BE2C (cell line): Measurements from ENCODE around the gene NPAS3.
A peak's percentile ranks its signal among the peaks of the same experiment; 100 is the strongest.

Experiments
- DNase-seq: peaks from one replicate; pipeline ENCODE4 v3.0.0-alpha.2; 2020
- H3K27me3 ChIP-seq: fragments of 250-450 bp; sonication (Bioruptor Pico); 2 replicates; pipeline ENCODE4 v1.5.1; 2020; ENCODE audit warnings: mild to moderate bottlenecking
- H3K36me3 ChIP-seq: fragments of 250-450 bp; sonication (Bioruptor Pico); 2 replicates; pipeline ENCODE4 v1.5.1; 2020; ENCODE audit warnings: mild to moderate bottlenecking
- H3K4me1 ChIP-seq: fragments of 250-450 bp; sonication (Bioruptor Pico); 2 replicates; pipeline ENCODE4 v1.5.1; 2020
- H3K4me3 ChIP-seq: 2 replicates; pipeline ENCODE4 v1.5.1; 2011; ENCODE audit warnings: low read depth, low read length
- H3K9me3 ChIP-seq: fragments of 250-450 bp; sonication (Bioruptor Pico); 2 replicates; pipeline ENCODE4 v1.5.1; 2020
- CTCF ChIP-seq: IDR thresholded peaks from 2 replicates; pipeline ENCODE4 v1.5.1; 2012; ENCODE audit warnings: mild to moderate bottlenecking, low read depth, low read length

NPAS3 gene

DNA sequence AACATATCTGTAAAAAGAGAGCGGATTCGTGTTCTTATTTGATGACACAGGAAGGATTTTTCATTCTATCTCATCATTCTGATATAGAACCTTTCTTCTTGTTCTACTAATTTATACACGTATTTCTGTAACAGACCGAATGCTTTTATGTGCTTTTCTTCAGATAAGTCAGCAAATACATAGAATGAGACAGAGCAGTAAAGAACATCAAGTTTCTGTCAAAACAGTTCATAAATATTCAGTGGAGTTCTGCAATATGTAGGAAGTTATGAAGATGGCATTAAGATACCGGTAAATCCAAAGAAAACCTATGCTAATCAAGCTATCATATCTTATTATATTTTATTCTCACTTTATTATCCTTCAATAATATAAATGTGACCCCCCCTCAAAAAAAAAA lies 731.6 kb downstream of the NPAS3 start:
- no peak for TF ChIP-seq CTCF
- Histone ChIP-seq H3K9me3 (no peaks in the 10 kb centered on the region), H3K4me3 (no peak overlapping the region), H3K4me1 (no peaks in the 10 kb centered on the region), H3K36me3 (no peaks in the 10 kb centered on the region), H3K27me3 (no peaks in the 10 kb centered on the region)
- no peak for DNase-seq

DNA sequence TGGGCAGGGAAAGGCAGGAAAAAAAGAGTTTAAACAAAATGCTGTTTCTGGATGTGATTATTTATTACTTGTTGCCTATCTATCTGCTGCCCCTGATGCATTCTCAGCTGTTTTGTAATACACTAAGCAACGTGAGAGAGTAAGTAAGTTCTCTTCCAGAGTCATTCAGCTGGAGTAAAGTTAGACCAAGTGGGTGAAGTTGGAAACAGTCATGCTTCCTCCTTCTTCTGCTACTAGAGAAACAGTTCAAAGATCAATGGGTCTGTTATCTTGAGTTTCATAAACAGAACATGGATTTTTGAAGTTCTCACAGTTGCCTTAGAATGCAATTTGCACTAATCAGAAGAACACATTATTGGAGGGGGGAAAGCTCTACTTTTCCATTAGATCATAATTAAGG lies 732.9 kb downstream of the NPAS3 start:
- Histone ChIP-seq H3K36me3 (no peaks in the 10 kb centered on the region), H3K4me1 (peaks cover 8% of the 10 kb centered on the region)
- no peak for TF ChIP-seq CTCF

DNA sequence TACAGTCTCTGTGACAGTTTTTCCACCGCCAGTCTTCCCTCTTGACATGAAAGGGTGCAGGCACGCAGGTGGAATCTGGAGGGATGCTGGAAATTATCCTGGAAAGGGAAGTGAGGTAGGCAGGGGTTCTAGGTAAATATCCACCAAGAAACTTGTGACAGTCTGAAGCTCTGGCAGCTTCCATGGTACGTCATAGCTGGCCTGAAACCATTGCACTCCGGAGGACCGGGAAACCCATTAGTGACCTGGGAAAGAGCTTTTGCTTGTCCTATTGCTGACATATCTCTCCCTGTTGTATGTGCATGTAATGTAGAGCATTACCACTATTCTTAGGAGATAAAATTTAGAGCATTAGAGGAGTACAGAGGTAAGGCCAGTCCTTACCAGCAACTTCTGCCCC lies 736.2 kb downstream of the NPAS3 start:
- H3K27me3 ChIP-seq: no peaks in the 10 kb centered on the region
- no peaks in the 10 kb centered on the region for H3K9me3 ChIP-seq
- H3K36me3 ChIP-seq: no peaks in the 10 kb centered on the region
- no peak for DNase-seq
- peaks cover 10% of the 10 kb centered on the region for H3K4me1 ChIP-seq
- H3K4me3 ChIP-seq: no peak overlapping the region
- no peak for TF ChIP-seq CTCF

More for the DNA sequence above, 732.9 kb downstream of the NPAS3 start:
- H3K4me3 ChIP-seq: no peak overlapping the region
- H3K9me3 ChIP-seq: no peaks in the 10 kb centered on the region
- no peak for DNase-seq
- H3K27me3 ChIP-seq: no peaks in the 10 kb centered on the region

DNA sequence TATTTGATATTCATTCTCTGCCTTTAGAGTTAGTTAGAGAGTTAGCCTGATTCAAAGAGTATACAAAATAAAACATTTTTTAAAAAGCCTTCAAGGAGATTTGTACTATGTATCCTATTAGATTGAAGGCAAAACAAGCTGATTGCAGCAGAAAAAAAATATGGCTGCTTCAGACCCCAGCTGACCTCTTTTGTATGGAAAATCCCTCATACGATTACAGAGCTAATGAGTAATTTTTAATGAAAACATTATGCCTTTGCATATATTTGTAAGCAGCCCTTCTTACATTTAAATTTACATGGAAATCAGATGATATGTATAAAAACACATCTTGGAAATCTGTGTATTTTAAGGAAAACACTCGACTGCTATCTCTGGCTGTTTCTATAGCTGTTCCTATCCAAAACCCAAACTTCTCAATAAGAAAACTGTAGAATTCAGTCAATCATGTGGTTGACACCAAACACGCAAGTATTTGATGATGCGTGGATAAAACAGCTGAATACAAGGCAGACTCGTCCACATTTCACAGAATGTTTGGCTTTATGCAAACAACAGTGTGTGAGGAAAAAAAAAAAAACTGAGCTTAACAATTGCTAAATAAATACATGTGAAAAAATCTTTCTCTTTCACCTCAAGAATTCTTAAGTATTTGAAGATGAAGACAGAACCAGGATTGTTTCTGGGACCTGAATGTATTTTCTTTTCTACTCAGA lies 736.9 kb downstream of the NPAS3 start:
- H3K4me1 ChIP-seq: peaks cover 10% of the 10 kb centered on the region
- H3K27me3 ChIP-seq: no peaks in the 10 kb centered on the region
- no peak overlapping the region for H3K4me3 ChIP-seq

DNA sequence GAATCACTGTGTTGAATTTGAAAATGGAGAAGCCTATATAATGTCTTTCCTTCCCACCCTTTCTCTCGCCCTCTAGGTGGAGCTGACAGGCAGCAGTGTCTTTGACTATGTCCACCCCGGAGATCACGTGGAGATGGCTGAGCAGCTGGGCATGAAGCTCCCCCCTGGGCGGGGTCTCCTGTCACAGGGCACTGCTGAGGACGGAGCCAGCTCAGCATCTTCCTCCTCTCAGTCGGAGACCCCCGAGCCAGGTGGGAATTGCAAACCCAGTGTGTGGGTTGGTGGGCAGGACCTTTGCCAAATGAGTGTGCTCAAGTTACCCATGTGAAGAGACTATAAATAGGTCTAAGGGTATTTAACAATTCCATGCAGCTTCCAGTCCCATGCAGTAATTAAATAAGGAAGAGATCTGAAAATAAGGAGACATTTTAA lies 737.5 kb downstream of the NPAS3 start:
- Histone ChIP-seq H3K4me3 (peak overlapping the region; percentile 53), H3K9me3 (no peaks in the 10 kb centered on the region), H3K4me1 (peaks cover 10% of the 10 kb centered on the region), H3K27me3 (no peaks in the 10 kb centered on the region), H3K36me3 (no peaks in the 10 kb centered on the region)
- peak; percentile 91 for TF ChIP-seq CTCF
- DNase-seq: peak; percentile 89

More for the DNA sequence above, 736.9 kb downstream of the NPAS3 start:
- no peak for DNase-seq
- Histone ChIP-seq H3K9me3 (no peaks in the 10 kb centered on the region), H3K36me3 (no peaks in the 10 kb centered on the region)
- no peak for TF ChIP-seq CTCF

DNA sequence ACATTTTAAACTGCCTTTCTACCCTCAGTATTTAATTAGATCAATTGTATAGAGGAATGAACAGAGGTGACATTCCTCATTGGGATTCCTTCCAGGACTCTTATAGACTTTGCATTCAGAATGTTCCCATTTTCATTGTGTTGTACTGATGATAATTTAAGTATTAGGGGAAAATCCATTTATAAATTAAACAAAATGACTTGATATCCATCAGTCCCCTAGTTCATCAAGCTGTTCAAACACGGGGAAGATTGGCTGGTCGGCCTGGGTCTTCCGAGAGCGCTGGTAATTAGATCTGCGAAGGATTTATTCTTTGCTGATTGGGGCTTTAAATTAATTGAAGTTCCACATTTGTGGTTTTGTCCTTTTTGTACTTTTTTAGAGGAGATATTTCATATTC lies 738.2 kb downstream of the NPAS3 start:
- Histone ChIP-seq H3K36me3 (no peaks in the 10 kb centered on the region), H3K9me3 (no peaks in the 10 kb centered on the region), H3K27me3 (no peaks in the 10 kb centered on the region), H3K4me3 (no peak overlapping the region), H3K4me1 (peaks cover 10% of the 10 kb centered on the region)
- DNase-seq: no peak
- TF ChIP-seq CTCF: no peak
